HG02970 (cell line): ENCODE results near the gene PSMA7.
"Not testable (repeated sequence)": the region's sequence is repeated elsewhere in the genome, so short reads cannot be mapped to it uniquely, and the experiment has no call there.

Experiments
- ATAC-seq: cut with Tn5 transposase; IDR thresholded peaks from one replicate; pipeline ENCODE4 v1.9.1; 2021; ENCODE audit warnings: mild to moderate bottlenecking, moderate library complexity, moderate number of reproducible peaks; ENCODE audit not compliant: unreplicated experiment, low FRiP score

The PSMA7 gene

GRCh38 chr20:62157387-62158087 lies 14.3 kb upstream of the PSMA7 start:
- ATAC-seq = no peak

DNA sequence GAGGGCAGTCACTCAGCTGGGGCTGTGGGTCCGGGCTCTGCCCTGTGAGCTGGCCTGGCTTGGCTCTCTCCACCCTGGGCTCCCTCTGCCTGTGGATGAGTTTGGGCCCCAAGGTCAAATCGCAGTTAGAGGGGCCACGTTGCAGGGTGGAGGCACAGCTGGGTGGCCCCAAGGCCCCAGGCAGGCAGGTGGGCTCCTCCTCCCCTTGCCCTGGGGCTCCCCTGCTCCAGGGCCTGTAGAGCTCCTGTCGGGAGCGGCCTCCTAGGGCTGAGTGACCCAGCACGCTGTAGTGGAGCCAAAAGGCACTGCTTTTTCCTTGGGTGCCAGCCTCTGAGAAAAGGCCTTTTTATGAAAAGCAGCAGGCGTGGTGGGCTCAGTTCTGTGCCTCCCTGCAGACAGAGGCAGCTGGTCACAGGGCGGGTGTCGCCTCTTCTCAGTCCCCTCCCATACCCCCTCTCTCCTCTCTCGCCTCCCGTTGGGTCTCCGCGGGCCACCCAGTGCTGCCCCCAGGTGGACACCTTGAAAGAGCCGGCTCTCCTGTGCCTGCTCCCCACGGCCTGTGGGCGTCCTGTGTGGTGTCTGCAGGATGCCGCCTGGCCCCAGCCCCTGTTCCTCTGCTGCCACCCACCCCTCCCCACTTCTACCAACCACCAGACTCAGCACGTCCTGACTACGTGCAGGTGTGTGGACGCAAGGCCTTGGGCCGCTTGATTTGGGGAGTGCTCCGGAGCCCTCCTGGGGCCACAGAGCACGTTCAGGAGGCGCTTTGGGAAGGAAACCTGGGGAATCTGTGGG lies 13.6 kb upstream of the PSMA7 start:
- no peak for ATAC-seq

- ATAC-seq = no peak
Observed at GRCh38 chr20:62156254-62156556, 13.0 kb upstream of the PSMA7 start.

DNA sequence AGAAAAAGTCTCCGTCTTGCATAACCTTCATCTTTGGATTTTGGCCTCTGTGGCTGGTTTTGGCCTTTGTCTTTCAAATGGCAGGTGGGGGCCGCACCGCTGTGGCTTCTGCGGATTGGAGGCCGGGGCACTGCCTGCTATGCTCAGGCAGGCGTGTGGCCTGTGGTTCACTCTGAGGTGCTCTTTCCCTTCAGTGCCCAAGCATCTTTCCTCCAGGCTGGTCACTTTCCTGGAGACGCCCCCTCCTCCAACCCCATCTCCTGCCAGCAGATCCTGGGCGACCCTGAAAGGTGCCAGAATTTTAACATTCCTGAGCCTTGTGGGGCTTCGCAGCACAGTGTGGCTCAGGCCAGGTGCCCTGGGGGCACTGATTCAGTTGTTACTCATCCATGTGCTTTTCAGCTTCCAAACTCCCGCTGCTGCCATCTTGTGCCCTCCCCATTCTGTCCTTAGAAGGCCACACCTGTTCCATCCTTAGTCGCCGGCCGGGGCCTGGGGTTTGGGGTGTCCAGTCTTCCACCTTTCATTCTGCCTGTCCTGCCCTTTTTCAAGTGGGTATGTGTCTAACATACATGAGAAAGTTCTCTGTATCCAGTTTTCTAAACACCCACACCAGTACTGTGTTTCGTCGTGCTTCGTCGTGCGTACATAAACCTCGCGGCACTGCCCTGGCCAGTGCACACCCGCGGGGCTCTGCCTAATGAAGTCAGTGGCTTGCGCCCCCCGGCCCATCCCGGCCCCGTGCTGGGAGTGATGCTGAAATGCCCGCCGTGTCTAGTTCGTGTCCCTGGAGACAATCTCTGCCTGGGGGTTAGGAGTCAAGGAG lies 12.4 kb upstream of the PSMA7 start:
- ATAC-seq = no peak

DNA sequence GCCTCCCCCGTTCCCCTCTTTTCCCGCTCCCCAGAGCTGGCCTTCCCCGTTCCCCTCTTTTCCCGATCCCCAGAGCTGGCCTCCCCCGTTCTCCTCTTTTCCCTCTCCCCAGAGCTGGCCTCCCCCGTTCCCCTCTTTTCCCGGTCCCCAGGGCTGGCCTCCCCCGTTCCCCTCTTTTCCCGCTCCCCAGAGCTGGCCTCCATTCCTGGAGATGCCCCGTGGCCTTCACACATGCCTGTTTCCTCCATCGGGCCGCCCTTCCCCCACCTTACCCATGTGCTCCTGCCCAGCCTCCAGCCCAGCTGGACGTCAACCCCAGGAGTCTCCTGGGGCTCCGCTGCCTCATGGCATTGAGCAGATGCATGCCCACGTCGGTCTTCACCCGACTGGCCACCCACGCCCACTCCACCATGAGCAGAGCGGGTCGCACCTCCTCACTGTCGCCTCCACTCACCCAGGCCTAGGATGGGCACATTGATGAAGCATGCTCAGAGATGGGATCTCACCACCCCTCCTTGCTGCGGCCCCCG lies 8.7 kb upstream of the PSMA7 start:
- ATAC-seq = no peak

DNA sequence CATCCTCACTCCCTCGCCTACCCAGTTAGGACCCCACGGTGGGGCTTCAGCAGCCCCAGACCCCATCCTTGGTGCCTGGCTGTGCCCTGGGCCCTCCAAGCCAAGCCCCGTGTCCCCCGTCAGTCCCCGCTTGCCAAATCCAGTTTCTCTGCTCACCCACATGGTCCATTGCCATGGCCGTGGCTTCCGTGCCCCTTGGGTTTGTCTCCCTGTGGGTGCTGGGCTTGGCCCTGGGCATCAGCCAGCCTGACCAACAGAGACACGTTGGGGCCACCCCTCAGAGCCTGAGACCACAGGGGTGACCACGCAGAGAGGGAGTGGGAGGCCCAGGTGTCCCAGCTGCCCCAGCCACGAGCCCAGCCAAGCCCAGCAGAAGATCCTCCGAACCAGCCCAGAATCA lies 8.0 kb upstream of the PSMA7 start:
- ATAC-seq = no peak

GRCh38 chr20:62150310-62150575 lies 7.0 kb upstream of the PSMA7 start:
- no peak for ATAC-seq

- no peak for ATAC-seq
Observed at GRCh38 chr20:62149532-62150309, 6.5 kb upstream of the PSMA7 start.

DNA sequence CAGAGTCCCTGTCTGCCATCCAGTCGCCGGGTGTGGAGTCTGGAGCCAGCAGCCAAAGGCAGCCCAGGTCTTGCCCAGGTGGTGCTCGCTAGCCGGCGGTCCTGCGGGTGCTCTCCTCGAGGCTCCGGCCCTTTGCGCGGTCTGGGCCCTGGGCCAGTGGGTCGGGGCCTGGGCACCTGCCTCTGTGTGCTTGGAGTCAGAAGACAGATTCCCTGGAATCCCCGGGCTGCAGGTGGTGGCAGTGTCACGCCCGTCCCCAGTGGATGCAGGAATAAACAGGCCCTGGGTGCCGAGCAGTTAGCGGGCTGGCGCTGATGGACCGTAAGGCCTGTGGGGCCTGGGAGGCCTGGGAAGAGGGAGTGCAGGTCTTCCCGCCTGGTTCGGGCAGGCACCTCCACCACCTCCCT lies 5.7 kb upstream of the PSMA7 start:
- ATAC-seq = no peak

DNA sequence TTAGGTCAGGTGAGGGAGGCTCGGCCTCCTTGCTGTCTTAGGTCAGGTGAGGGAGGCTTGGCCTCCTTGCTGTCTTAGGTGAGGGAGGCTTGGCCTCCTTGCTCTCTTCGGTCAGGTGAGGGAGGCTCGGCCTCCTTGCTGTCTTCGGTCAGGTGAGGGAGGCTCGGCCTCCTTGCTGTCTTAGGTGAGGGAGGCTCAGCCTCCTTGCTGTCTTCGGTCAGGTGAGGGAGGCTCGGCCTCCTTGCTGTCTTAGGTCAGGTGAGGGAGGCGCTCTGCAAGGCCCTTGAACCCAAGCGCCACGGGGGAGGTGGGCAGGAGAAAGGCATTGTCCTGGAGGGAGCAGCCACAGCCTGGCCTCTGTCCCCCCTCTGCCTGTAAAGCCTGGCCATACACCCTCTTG lies 5.2 kb upstream of the PSMA7 start:
- ATAC-seq = not testable (repeated sequence)

DNA sequence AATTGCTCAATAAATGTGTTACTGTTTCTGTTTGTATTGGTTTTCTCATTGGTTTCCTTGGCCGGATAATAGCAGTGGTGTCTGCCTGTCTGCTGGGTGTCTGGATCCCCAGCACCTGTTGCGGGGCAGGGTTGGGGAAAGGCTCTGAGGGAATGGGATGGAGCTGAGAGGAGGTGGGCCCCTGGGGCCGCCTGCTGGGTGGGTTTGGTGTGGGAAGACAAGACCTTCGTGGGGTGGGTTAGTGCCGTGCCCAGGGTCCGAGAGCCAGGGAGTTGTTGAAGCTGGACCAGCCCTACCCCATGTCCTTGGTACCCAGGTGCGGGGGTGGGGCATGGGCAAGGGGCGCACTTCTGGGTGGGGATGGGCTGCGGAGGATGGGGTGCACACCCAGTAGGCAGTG lies 4.3 kb upstream of the PSMA7 start:
- no peak for ATAC-seq

DNA sequence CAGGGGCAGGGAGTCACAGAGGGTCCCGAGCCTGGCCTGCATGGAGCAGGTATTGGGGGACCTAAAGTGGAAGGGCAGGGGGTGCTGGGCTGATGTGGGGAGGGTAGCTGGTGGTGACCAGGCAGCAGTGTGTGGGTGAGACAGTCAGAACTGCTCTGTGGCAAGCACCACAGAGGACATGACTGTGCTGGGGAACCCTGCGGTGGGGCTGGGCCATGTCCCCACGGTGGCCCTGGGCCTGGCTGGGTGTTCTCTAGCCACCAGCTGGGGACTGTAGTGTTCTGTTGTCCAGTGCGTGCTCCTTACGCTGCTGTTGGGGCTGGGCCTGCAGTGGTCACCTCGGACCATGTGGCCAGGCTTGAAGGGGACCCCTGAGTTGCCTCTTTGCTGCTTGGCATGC lies 3.9 kb upstream of the PSMA7 start:
- no peak for ATAC-seq

GRCh38 chr20:62146019-62146755 lies 3.0 kb upstream of the PSMA7 start:
- no peak for ATAC-seq

- ATAC-seq = no peak
Observed at GRCh38 chr20:62145688-62146018, 2.5 kb upstream of the PSMA7 start.

DNA sequence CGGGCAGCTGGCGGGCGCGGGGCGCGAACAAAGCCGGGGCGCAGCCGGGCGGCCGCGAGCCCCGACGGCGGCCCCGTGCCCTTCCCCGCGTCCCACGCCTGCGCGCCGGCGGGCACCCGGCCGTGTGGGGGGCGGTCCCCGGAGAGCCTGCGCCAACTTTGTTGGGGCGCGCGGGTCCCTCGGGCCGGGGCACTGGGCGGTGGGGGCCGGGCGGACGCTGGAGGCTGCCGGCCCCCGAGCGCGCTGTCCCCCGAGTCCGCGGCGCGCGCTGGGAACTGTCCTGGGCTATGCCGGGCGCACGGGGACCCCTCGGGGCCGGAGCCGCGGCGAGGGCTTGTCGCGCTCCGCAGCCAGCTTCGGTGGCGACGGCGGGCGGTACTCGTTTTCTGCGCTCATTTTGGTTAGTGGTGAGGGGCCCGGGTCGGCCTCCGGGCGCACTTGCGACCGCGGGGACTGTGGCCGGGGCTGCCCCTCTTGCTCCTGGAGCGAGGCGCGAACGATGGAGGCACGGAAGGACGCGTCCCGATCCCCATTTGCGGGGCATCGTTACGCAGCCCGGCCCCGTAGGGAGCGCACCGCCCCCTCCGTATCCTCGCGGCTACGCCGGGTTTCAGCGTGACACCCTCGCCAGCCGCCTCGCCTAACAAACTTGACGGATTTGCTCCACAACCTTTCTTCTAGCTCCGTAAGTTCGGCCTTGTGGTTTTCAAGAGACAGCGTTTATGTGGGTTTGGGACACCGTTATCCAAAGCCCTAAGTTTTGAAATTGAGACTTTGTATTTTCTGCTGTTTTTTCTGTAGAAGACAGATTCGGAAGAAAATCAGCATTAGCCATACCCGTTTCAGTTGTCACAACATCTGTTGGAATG lies 997 bp upstream of the PSMA7 start:
- peak; percentile 4 for ATAC-seq

DNA sequence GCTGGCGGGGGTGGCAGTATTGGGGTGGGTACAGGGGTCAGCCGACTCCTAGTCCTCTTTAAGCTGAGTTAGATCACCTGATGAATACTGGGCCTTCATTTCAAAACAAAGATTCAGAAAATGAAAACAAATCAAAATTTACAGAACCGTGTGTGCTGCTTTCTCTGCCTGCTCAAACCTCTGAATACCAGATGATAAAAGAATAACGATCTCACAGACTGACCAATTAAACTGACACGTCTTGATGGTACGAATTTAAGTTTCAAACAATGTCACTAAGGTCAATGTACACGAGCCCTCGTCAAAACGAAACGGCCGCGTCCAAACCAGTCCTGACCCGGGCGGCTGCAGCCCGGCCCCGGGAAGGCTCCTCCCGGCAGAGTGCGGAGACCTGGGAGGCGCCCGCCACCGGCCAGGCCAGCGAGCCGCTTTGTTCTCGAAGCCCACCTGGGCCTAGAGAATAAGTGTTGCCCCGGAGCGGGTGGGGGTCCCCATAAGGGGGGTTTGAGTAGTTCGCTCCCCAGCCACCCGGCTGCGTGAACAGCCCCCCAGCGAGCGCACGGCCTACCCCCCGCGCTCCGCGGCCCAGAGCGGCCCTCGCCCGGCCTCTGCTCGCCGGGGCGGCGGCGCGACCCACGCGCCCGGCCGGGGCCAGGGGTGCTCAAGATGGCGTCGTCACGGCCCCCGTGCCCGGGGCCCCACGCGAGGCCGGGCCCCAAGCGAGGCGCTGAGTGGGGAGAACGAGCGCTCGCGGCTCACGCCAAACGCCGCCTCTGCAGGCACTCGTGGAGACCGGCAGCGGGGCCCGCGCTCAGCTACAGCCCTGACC lies 728 bp downstream of the PSMA7 start:
- peak; percentile 19 for ATAC-seq

DNA sequence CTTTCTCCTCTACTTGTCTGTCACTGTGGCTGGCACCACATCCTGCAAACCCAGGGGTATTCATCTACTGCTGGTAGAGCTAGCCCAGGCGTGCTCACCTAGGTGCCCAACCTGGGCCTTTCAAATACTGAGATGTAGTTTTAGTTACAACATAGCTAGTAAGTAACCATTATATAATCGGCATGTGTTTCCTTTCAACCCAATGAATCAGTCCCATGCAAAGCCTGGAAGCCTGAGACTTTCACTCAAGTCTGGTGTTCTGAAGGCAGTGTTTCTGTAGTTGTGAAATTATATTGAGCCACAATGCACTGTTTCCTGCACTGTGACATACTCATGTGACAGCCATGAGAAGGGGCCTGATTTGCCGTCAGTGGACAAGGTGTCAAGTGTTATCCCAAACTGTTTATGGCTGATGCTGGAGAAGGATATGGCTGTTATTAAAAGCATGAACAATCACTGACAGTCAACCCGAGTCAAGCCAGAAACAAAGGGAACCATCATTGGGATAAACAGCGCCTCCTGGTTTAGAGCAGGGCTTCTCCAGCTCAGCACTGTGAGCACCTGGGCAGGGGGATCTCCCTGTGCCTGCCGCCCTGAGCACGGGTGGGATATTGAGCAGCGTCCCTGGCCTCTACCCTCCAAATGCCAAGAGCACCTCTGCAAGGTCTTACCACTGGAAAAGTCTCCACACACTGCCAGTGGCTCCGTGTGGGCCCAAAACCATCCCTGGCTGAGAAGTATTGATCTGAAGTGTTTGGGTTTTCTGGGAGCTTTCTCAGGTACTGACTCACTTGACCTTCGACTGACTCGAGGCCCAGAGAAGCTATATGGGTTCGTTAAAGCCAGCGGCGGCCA lies 1.6 kb downstream of the PSMA7 start:
- ATAC-seq = no peak

DNA sequence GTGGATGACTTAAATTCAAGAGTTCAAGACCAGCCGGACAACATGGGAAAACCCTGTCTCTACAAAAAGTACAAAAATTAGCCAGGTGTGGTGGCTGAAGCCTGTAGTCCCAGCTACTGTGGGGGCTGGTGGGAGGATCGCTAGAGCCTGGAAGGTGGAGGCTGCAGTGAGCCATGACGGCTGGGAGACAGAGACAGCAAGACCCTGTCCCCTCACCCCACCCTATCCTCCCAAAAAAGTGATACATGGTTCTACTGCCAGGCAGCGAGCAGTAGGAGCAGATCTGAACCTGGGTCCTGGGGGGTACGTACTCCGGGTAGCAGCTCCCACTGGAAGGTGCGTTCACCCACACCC lies 2.2 kb downstream of the PSMA7 start:
- ATAC-seq = no peak
